Posterior cingulate gyrus (tissue), 11 donors: ENCODE results near the gene SLC4A1AP.
A peak's percentile ranks its signal among the peaks of the same experiment; 100 is the strongest.

Source experiments
- DNase-seq, 10 donors: peaks; one replicate each; pipeline versions ENCODE4 v3.0.0 to v3.0.0-alpha.2; 2020 to 2021; ENCODE audit warnings: mixed read lengths in 3 of 10
- intact Hi-C: fragments of 100-400 bp; cut with DNase I; formaldehyde crosslinking; loops from one replicate; pipeline ENCODE4 v1.15.1; 2023

The SLC4A1AP gene

GRCh38 chr2:27715318-27716210 is 51.9 kb downstream of the SLC4A1AP start:
- DNase-seq = peak in 6 of 10 donors; percentile 34 to 89 (median 62)
- intact Hi-C loops = no loop called here

- intact Hi-C loops = no loop called here
- DNase-seq = no peak
Observed at GRCh38 chr2:27716301-27717069, 52.8 kb downstream of the SLC4A1AP start.

GRCh38 chr2:27717070-27717795 is 53.5 kb downstream of the SLC4A1AP start:
- peak in 5 of 10 donors; percentile 39 to 90 (median 85) for DNase-seq
- intact Hi-C loops = no loop called here

- DNase-seq = peak in 7 of 10 donors; percentile 25 to 89 (median 57)
- intact Hi-C loops = no loop called here
Observed at GRCh38 chr2:27720004-27720551, 56.4 kb downstream of the SLC4A1AP start.

- peak in 1 of 10 donors; percentile 49 for DNase-seq
- intact Hi-C loops = no loop called here
Observed at GRCh38 chr2:27721335-27721734, 57.6 kb downstream of the SLC4A1AP start.

- DNase-seq = peak in 1 of 10 donors; percentile 16
- intact Hi-C loops = no loop called here
Observed at GRCh38 chr2:27721884-27722485, 58.3 kb downstream of the SLC4A1AP start.

GRCh38 chr2:27723372-27724144 is 59.9 kb downstream of the SLC4A1AP start:
- peak; percentile 37 to 94 (median 68) for DNase-seq
- intact Hi-C loops = loop anchor here (1.0 kb wide), 1 partner anchor 673 kb away; no protein-coding TSS in a partner anchor

- no peak for DNase-seq
- intact Hi-C loops = no loop called here
Observed at GRCh38 chr2:27724191-27724590, 60.5 kb downstream of the SLC4A1AP start.

GRCh38 chr2:27724905-27725701 is 61.4 kb downstream of the SLC4A1AP start:
- intact Hi-C loops = no loop called here

GRCh38 chr2:27727257-27727656 is 63.6 kb downstream of the SLC4A1AP start:
- DNase-seq = peak in 1 of 10 donors; percentile 56

More at GRCh38 chr2:27724905-27725701, 61.4 kb downstream of the SLC4A1AP start:
- DNase-seq = no peak

GRCh38 chr2:27728081-27728858 is 64.6 kb downstream of the SLC4A1AP start:
- DNase-seq = peak in 1 of 10 donors; percentile 49
- intact Hi-C loops = no loop called here

More at GRCh38 chr2:27727257-27727656, 63.6 kb downstream of the SLC4A1AP start:
- intact Hi-C loops = no loop called here

GRCh38 chr2:27729198-27729597 is 65.5 kb downstream of the SLC4A1AP start:
- DNase-seq = no peak
- intact Hi-C loops = no loop called here

GRCh38 chr2:27729614-27730013 is 65.9 kb downstream of the SLC4A1AP start:
- intact Hi-C loops = no loop called here

GRCh38 chr2:27730261-27730662 is 66.6 kb downstream of the SLC4A1AP start:
- intact Hi-C loops = no loop called here
- DNase-seq = peak in 1 of 10 donors; percentile 56

More at GRCh38 chr2:27729614-27730013, 65.9 kb downstream of the SLC4A1AP start:
- DNase-seq = no peak

- intact Hi-C loops = no loop called here
- DNase-seq = no peak
Observed at GRCh38 chr2:27730980-27731691, 67.4 kb downstream of the SLC4A1AP start.

GRCh38 chr2:27734305-27734704 is 70.6 kb downstream of the SLC4A1AP start:
- intact Hi-C loops = no loop called here
- DNase-seq = no peak
